ENCODE measurements around the gene ZNF385C. TPM values are rescaled to one million over a fixed set of nuclear protein-coding genes. Genes with fewer than 3 reads are reported as not detected.
A peak's percentile ranks its signal among the peaks of the same experiment; 100 is the strongest.

Gene ZNF385C
- total and polyA plus RNA-seq, 2 of the 13 experiments (the other 11 are each of a cell fraction or from before 2014, with no cell fraction given): 2.3 to 6.1 TPM

DNA sequence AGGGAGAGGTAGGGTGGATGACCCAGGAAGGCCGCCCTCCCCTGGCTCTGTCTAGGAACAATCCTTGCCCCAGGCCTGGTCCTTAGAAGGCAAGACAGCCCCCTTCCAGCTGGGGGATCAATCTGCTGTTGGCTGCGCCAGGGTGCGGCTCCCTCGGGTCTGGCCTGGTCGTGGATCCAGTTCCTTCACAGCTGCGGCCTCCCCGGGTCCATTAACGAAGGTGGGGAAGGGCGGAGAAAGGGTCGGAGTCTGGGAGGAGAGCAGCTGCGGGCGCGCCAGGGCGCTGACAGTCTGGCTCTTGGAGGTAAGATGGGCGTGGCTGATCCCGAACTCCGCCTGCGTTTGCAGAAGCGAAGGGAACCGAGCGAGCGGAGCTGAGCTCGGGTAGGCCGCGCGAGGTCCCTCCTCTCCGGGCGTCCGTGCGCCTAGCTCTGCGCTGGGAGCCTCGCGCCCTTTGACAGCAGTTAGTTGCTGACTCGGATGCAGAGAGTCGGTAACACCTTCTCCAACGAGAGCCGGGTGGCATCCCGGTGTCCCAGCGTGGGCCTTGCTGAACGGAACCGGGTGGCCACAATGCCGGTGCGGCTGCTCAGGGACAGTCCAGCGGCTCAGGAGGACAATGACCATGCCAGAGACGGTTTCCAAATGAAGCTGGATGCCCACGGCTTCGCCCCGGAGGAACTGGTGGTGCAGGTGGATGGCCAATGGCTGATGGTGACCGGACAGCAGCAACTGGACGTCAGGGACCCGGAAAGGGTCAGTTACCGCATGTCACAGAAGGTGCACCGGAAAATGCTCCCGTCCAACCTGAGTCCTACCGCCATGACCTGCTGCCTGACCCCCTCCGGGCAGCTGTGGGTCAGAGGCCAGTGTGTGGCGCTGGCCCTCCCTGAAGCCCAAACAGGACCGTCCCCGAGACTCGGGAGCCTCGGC is 24.4 kb upstream of the ZNF385C start, which contains the start of gene HSPB9:
Gene HSPB9, plus strand, starts transcription at position 434 of the 933 bp plus-strand sequence. Its CDS starts 47 bp downstream, at position 481.
- Histone ChIP-seq H3K36me3 (replicated peaks in 1 of 2; ENCODE audit: control insufficient read depth in 1 of 2, insufficient read depth in 2 of 2, low read length in 2 of 2) (peaks cover 8 to 37% of the 10 kb centered on the region in 2 experiments; a peak in 4 of 5 replicates), H3K9me3 (ENCODE audit: low read length) (no peaks in the 10 kb centered on the region), H3K79me2 (ENCODE audit: insufficient read depth, low read length) (no peaks in the 10 kb centered on the region), H3K27ac (ENCODE audit: extremely low read length, insufficient read depth, low read length) (peak within 1 kb of the TSS; percentile 68), H4K20me1 (ENCODE audit: insufficient read depth, low read length) (no peaks in the 10 kb centered on the region), H3K4me2 (ENCODE audit: low read depth, low read length) (peak within 1 kb of the TSS; percentile 79), H2AFZ (ENCODE audit: low read length) (no peak within 1 kb of the TSS), H3K27me3 (ENCODE audit: control insufficient read depth in 1 of 2, insufficient read depth in 2 of 2, low read length in 2 of 2) (no peaks in the 10 kb centered on the region), H3K4me3 (replicated peaks in 1 of 3; ENCODE audit: insufficient read depth in 1 of 3, low read depth in 2 of 3, low read length in 3 of 3) (peak within 1 kb of the TSS in 1 of 3 experiments; percentile 76; a peak in 1 of 6 replicates), H3K9ac (ENCODE audit: insufficient read depth, low read depth, low read length) (peak within 1 kb of the TSS; percentile 57; the same call in 1 of the 2 replicates), H3K4me1 (ENCODE audit: insufficient read depth, low read length) (peaks cover 26% of the 10 kb centered on the region)
- ATAC-seq (no peak), FAIRE-seq (no peak), DNase-seq (ENCODE audit: low spot score) (no peak)
- in situ Hi-C loops (cut with HindIII; ENCODE audit: extremely low pct_ligation_motif_present, low pct_unique_long_range_greater_than_20kb) (no loop called here), intact Hi-C loops (cut with micrococcal nuclease; ENCODE audit: unreplicated experiment) (loop anchor here (5.0 kb wide), 1 partner anchor 35 kb away; no protein-coding TSS in a partner anchor)
- WGBS (ENCODE audit: low lambda C conversion rate): 97% methylated on average over 53 of the region's 61 CpGs
- POLR2A ChIA-PET: no interaction called here
- BruUV-seq (replicated peaks): no TSS peak
- CTCF ChIA-PET (ENCODE audit: low intra/inter-chr PET ratio, low total read pairs): no interaction called here
- TF ChIP-seq KDM3A (CRISPR knock-in tag; IDR thresholded peaks at IDR 0.05; ENCODE audit: low read depth) (no peak), ZNF589 (CRISPR knock-in tag; conservative IDR thresholded peaks at IDR 0.05) (0 out of 2 replicates have a peak, but pooled peaks have one; percentile 49), RBM39 (IDR thresholded peaks at IDR 0.05; ENCODE audit: low read depth, low read length, poor library complexity, severe bottlenecking) (peak; percentile 15), AGO2 (optimal IDR thresholded peaks at IDR 0.05; ENCODE audit: low read depth, low read length) (peak; percentile 96), ZC3H13 (CRISPR knock-in tag; IDR thresholded peaks at IDR 0.05) (peak; percentile 54; the same call in 1 of the 2 replicates), LBX2 (CRISPR knock-in tag; IDR thresholded peaks at IDR 0.05; ENCODE audit: borderline replicate concordance) (no peak), GABPB1 (CRISPR knock-in tag; IDR thresholded peaks at IDR 0.05) (peak; percentile 13; the same call in 1 of the 2 replicates), REXO4 (CRISPR knock-in tag; IDR thresholded peaks at IDR 0.05; ENCODE audit: borderline replicate concordance) (no peak), ZNF839 (CRISPR knock-in tag; IDR thresholded peaks at IDR 0.05; ENCODE audit: borderline replicate concordance) (no peak), ZNF224 (CRISPR knock-in tag; IDR thresholded peaks at IDR 0.05) (peak; percentile 43; the same call in 1 of the 2 replicates), HOXA7 (CRISPR knock-in tag; IDR thresholded peaks at IDR 0.05) (peak; percentile 59; the same call in 1 of the 2 replicates), GFI1 (CRISPR knock-in tag; IDR thresholded peaks at IDR 0.05; ENCODE audit: borderline replicate concordance) (no peak), POLR2G (IDR thresholded peaks at IDR 0.05; ENCODE audit: low read depth, low read length) (peak; percentile 32; the same call in 1 of the 2 replicates), ZNF331 (CRISPR knock-in tag; IDR thresholded peaks at IDR 0.05) (no peak), ZBTB33 (CRISPR knock-in tag; IDR thresholded peaks at IDR 0.05) (peak; percentile 61; the same call in 1 of the 2 replicates)
- TF ChIP-seq, protein P1, sequence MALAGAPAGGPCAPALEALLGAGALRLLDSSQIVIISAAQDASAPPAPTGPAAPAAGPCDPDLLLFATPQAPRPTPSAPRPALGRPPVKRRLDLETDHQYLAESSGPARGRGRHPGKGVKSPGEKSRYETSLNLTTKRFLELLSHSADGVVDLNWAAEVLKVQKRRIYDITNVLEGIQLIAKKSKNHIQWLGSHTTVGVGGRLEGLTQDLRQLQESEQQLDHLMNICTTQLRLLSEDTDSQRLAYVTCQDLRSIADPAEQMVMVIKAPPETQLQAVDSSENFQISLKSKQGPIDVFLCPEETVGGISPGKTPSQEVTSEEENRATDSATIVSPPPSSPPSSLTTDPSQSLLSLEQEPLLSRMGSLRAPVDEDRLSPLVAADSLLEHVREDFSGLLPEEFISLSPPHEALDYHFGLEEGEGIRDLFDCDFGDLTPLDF (CRISPR knock-in tag; IDR thresholded peaks at IDR 0.05): no peak
- TF ChIP-seq, protein P2, sequence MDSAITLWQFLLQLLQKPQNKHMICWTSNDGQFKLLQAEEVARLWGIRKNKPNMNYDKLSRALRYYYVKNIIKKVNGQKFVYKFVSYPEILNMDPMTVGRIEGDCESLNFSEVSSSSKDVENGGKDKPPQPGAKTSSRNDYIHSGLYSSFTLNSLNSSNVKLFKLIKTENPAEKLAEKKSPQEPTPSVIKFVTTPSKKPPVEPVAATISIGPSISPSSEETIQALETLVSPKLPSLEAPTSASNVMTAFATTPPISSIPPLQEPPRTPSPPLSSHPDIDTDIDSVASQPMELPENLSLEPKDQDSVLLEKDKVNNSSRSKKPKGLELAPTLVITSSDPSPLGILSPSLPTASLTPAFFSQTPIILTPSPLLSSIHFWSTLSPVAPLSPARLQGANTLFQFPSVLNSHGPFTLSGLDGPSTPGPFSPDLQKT (CRISPR knock-in tag; IDR thresholded peaks at IDR 0.05; ENCODE audit: borderline replicate concordance): no peak
